H1 (cell line): ENCODE measurements around the gene DHDDS. TPM values are rescaled to one million over a fixed set of nuclear protein-coding genes. Genes with fewer than 3 reads are reported as not detected.
A peak's percentile ranks its signal among the peaks of the same experiment; 100 is the strongest.

Experiments used
- CTCF ChIA-PET: fragments of 300-600 bp; sonication (Branson Sonifier 250); formaldehyde crosslinking; loops from one replicate; lab custom pipeline; 2021; ENCODE audit not compliant: partially characterized antibody; lab: Charles Lee
- POLR2A ChIA-PET: fragments of 300-600 bp; sonication (Branson Sonifier 250); formaldehyde crosslinking; loops from one replicate; lab custom pipeline; 2021; ENCODE audit warnings: inconsistent platforms; ENCODE audit not compliant: partially characterized antibody; lab: Charles Lee
- DNase-seq, 2 experiments: peaks; one replicate each; pipeline versions ENCODE4 v3.0.0 to v3.0.0-alpha.2; 2010 to 2022; ENCODE audit warnings: low spot score in 2 of 2, low read depth in 1 of 2, mixed read lengths in 1 of 2
- FAIRE-seq: peaks from 2 replicates; lab custom pipeline; 2011; peaks lifted over from hg19 to GRCh38; lab: Jason Lieb, UNC
- H2AFZ ChIP-seq: 2 replicates; pipeline ENCODE4 v1.8.1; 2012; ENCODE audit warnings: low read length, inconsistent platforms
- H2AK5ac ChIP-seq: 2 replicates; pipeline ENCODE4 v1.6.1; 2013; ENCODE audit warnings: low read depth, low read length
- H2BK120ac ChIP-seq: replicated peaks from 2 replicates; pipeline ENCODE3; 2013; ENCODE audit warnings: low read depth, low read length, inconsistent platforms
- H2BK12ac ChIP-seq: 2 replicates; pipeline ENCODE4 v1.6.1; 2013; ENCODE audit warnings: low read depth, low read length
- H2BK15ac ChIP-seq: 2 replicates; pipeline ENCODE4 v1.6.1; 2013; ENCODE audit warnings: low read length
- H2BK20ac ChIP-seq: 2 replicates; pipeline ENCODE4 v1.6.1; 2013; ENCODE audit warnings: low read length
- H2BK5ac ChIP-seq: 2 replicates; pipeline ENCODE4 v1.6.1; 2013; ENCODE audit warnings: low read depth, low read length
- H3K14ac ChIP-seq: 2 replicates; pipeline ENCODE4 v1.6.1; 2013; ENCODE audit warnings: inconsistent platforms; ENCODE audit not compliant: insufficient read length
- H3K18ac ChIP-seq: 2 replicates; pipeline ENCODE4 v1.6.1; 2013; ENCODE audit warnings: low read length; ENCODE audit errors: extremely low read depth
- H3K23ac ChIP-seq: 2 replicates; pipeline ENCODE4 v1.6.1; 2013; ENCODE audit warnings: inconsistent platforms; ENCODE audit not compliant: insufficient read length
- H3K23me2 ChIP-seq: 2 replicates; pipeline ENCODE4 v1.6.1; 2013; ENCODE audit warnings: low read depth, low read length
- H3K27ac ChIP-seq: 2 replicates; pipeline ENCODE4 v1.6.1; 2011; ENCODE audit warnings: low read depth, low read length, inconsistent platforms
- H3K27me3 ChIP-seq, 4 experiments: replicated peaks in 1 of 4; 1 replicate in 1 of 4; 2 replicates in 3 of 4; pipeline versions ENCODE4 v1.6.1 to v1.8.1; 2011 to 2013; ENCODE audit warnings: low read length in 3 of 4, mild to moderate bottlenecking in 3 of 4, inconsistent platforms in 2 of 4, mixed read lengths in 2 of 4, moderate library complexity in 1 of 4; ENCODE audit not compliant: control insufficient read depth in 3 of 4, insufficient read depth in 3 of 4; ENCODE audit errors: extremely low read depth in 1 of 4
- H3K36me3 ChIP-seq, 4 experiments: 2 replicates each; pipeline versions ENCODE4 v1.6.1 to v1.8.1; 2011 to 2013; ENCODE audit warnings: mild to moderate bottlenecking in 4 of 4, low read length in 3 of 4, moderate library complexity in 2 of 4, control low read depth in 1 of 4, inconsistent platforms in 1 of 4; ENCODE audit not compliant: insufficient read depth in 4 of 4, control insufficient read depth in 2 of 4
- H3K4ac ChIP-seq: replicated peaks from 2 replicates; pipeline ENCODE3; 2013; ENCODE audit warnings: low read length, low read depth, mixed read lengths, inconsistent platforms; ENCODE audit not compliant: insufficient read length
- H3K4me1 ChIP-seq, 4 experiments: replicated peaks in 1 of 4; 1 replicate in 1 of 4; 2 replicates in 3 of 4; pipeline versions ENCODE4 v1.6.1 to v1.8.1; 2011 to 2013; ENCODE audit warnings: low read length in 3 of 4, inconsistent platforms in 2 of 4, mixed read lengths in 1 of 4; ENCODE audit not compliant: insufficient read depth in 4 of 4, control insufficient read depth in 3 of 4
- H3K4me2 ChIP-seq, 2 experiments: 2 replicates each; pipeline versions ENCODE4 v1.6.1 to v1.8.1; 2011 to 2013; ENCODE audit warnings: low read depth in 2 of 2, low read length in 2 of 2, control low read depth in 1 of 2, inconsistent platforms in 1 of 2, mild to moderate bottlenecking in 1 of 2; ENCODE audit not compliant: insufficient read depth in 1 of 2
- H3K4me3 ChIP-seq, 4 experiments: fragments of 200-600, 300-600 bp in 1 of 4; sonication (generic), shearing (Covaris generic), sonication (Bioruptor Twin) in 1 of 4; 2 replicates each; pipeline versions ENCODE4 v1.5.1 to v1.8.1; 2011 to 2016; ENCODE audit warnings: low read length in 4 of 4, low read depth in 3 of 4, control low read depth in 2 of 4, inconsistent platforms in 2 of 4, mild to moderate bottlenecking in 2 of 4, mixed read lengths in 1 of 4, moderate library complexity in 1 of 4; ENCODE audit not compliant: insufficient read depth in 2 of 4; ENCODE audit errors: extremely low read depth in 1 of 4
- H3K56ac ChIP-seq: replicated peaks from 2 replicates; pipeline ENCODE3; 2013; ENCODE audit warnings: low read depth, mild to moderate bottlenecking, mixed read lengths, low read length, inconsistent platforms; ENCODE audit not compliant: insufficient read length
- H3K79me1 ChIP-seq: 2 replicates; pipeline ENCODE4 v1.6.1; 2013; ENCODE audit warnings: low read depth, low read length, control low read depth
- H3K79me2 ChIP-seq, 2 experiments: 2 replicates each; pipeline versions ENCODE4 v1.6.1 to v1.8.1; 2012 to 2013; ENCODE audit warnings: low read length in 2 of 2, mild to moderate bottlenecking in 2 of 2, inconsistent platforms in 1 of 2; ENCODE audit not compliant: insufficient read depth in 2 of 2, control insufficient read depth in 1 of 2
- H3K9ac ChIP-seq, 4 experiments: replicated peaks in 1 of 4; 1 replicate in 1 of 4; 2 replicates in 3 of 4; pipeline versions ENCODE4 v1.6.1 to v1.8.1; 2011 to 2013; ENCODE audit warnings: low read depth in 3 of 4, low read length in 3 of 4, control low read depth in 2 of 4, mild to moderate bottlenecking in 2 of 4, moderate library complexity in 2 of 4, inconsistent platforms in 1 of 4; ENCODE audit errors: extremely low read depth in 1 of 4
- H3K9me3 ChIP-seq, 2 experiments: 2 replicates each; pipeline versions ENCODE4 v1.6.1 to v1.8.1; 2012 to 2013; ENCODE audit warnings: mild to moderate bottlenecking in 2 of 2, moderate library complexity in 2 of 2, control low read depth in 1 of 2, inconsistent platforms in 1 of 2, low read depth in 1 of 2, low read length in 1 of 2, mixed read lengths in 1 of 2; ENCODE audit not compliant: insufficient read depth in 2 of 2
- H4K20me1 ChIP-seq, 2 experiments: replicated peaks in 1 of 2; 2 replicates each; pipeline versions ENCODE3 to v1.8.1; 2011 to 2013; ENCODE audit warnings: inconsistent platforms in 2 of 2, low read length in 2 of 2, mild to moderate bottlenecking in 1 of 2; ENCODE audit not compliant: insufficient read depth in 2 of 2, control insufficient read depth in 1 of 2
- H4K5ac ChIP-seq: 2 replicates; pipeline ENCODE4 v1.6.1; 2013; ENCODE audit warnings: low read length, low read depth, mixed read lengths, inconsistent platforms; ENCODE audit not compliant: insufficient read length
- H4K8ac ChIP-seq: 2 replicates; pipeline ENCODE4 v1.8.0; 2013; ENCODE audit warnings: mild to moderate bottlenecking, moderate library complexity, low read length, inconsistent platforms; ENCODE audit not compliant: insufficient read depth; ENCODE audit errors: extremely low read depth
- H4K91ac ChIP-seq: replicated peaks from 2 replicates; pipeline ENCODE3; 2013; ENCODE audit warnings: low read length, mixed read lengths, inconsistent platforms; ENCODE audit not compliant: insufficient read length
- GABPA ChIP-seq: IDR thresholded peaks from 2 replicates; pipeline ENCODE4 v1.6.1; 2011; ENCODE audit warnings: mild to moderate bottlenecking, low read length, moderate library complexity, borderline replicate concordance; ENCODE audit not compliant: insufficient read depth
- MAFK ChIP-seq: IDR thresholded peaks from 2 replicates; pipeline ENCODE4 v1.6.1; 2012; ENCODE audit warnings: low read depth, mild to moderate bottlenecking, improper control_type of control experiment, low read length
- POU5F1 ChIP-seq: IDR thresholded peaks from 2 replicates; pipeline ENCODE4 v1.6.1; 2011; ENCODE audit warnings: low read depth, mild to moderate bottlenecking, low read length, moderate library complexity
- SRF ChIP-seq: IDR thresholded peaks from 2 replicates; pipeline ENCODE4 v1.6.1; 2011; ENCODE audit warnings: mild to moderate bottlenecking, low read depth, low read length, moderate library complexity
- SUZ12 ChIP-seq: fragments of 200-600 bp; sonication (generic); IDR thresholded peaks from 2 replicates; pipeline ENCODE4 v1.6.1; 2012; ENCODE audit warnings: mild to moderate bottlenecking, inconsistent platforms, low read length, moderate library complexity, mixed read lengths
- YY1 ChIP-seq: IDR thresholded peaks from 2 replicates; pipeline ENCODE4 v1.6.1; 2011; ENCODE audit warnings: low read depth, mild to moderate bottlenecking, low read length
- WGBS, 2 experiments: shearing (Covaris generic) in 1 of 2; methylation state at CpG; one replicate each; pipeline versions ENCODE4 v1.1.6 to v1.1.7; 2013 to 2015; ENCODE audit warnings: low lambda C conversion rate in 2 of 2, mixed read lengths in 2 of 2, inconsistent platforms in 1 of 2, low coverage in 1 of 2, missing lambda C conversion rate in 1 of 2; ENCODE audit not compliant: insufficient replicate concordance in 2 of 2, insufficient coverage in 1 of 2, insufficient read length in 1 of 2; ENCODE audit errors: extremely low coverage in 1 of 2, missing lambda C conversion rate in 1 of 2; 5-methylcytosine and 5-hydroxymethylcytosine counted together
- polyA plus RNA-seq, 7 experiments: library from polyadenylated mRNA; depleted of rRNA in 3 of 7; stranded (reverse) in 5 of 7; unstranded in 2 of 7; fragments of >200 nt in 5 of 7; fragments of 200-250 nt in 2 of 7; gene quantifications; 1 replicate in 5 of 7; 2 replicates in 1 of 7; 4 replicates in 1 of 7; pipeline versions ENCODE4 v1.2.1 to v1.2.3, GENCODE V29; 2011 to 2013; ENCODE audit warnings: missing spikeins in 2 of 7, mixed read lengths in 2 of 7
- total RNA-seq: library from RNA; stranded (reverse); fragmentation: NEBNext Ultra II Directional; extraction: Animal tissue kit (Norgen Biotek cat#: 25700); gene quantifications from 2 replicates; pipeline ENCODE4 v1.2.1, GENCODE V29; 2021
- TF ChIP-seq, protein P1 (sequence below): IDR thresholded peaks from 2 replicates; pipeline ENCODE4 v1.6.1; 2012; ENCODE audit warnings: low read length, inconsistent platforms

The DHDDS gene
- total and polyA plus RNA-seq, 2 of the 8 experiments (the other 6 are each of a cell fraction or from before 2014, with no cell fraction given) = 28.3 to 44.6 TPM

DNA sequence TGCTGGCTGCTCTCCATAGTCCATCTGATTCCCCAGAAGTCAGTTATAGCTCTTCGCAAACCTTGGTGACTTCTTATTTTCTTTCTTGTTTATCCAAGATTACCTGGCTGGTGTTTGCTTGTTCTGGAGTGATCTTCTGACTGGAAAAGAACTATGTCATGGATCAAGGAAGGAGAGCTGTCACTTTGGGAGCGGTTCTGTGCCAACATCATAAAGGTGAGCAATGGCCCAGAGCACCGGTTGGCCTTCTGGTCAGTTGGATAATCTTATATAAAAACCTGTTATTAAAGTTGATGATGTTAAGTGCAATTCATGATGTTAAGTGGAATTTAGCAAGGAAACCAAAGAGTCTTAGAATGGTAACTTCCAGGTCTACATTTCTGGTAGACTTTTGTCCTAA, 672 bp downstream of the DHDDS start:
- Histone ChIP-seq H3K4me2 (peak overlapping the region; percentile 80 to 81), H3K4me1 (peaks cover 0 to 4% (median 2%) of the 10 kb centered on the region in 4 experiments; a peak in 5 of 7 replicates), H3K23ac (no peak overlapping the region), H3K79me1 (0 out of 2 replicates have a peak, but pooled peaks cover 5% of the 10 kb centered on the region), H3K23me2 (peaks cover 11% of the 10 kb centered on the region), H3K56ac (no peak overlapping the region), H2AK5ac (no peak overlapping the region), H3K9ac (peak overlapping the region; percentile 36 to 89 (median 60); a peak in 6 of 7 replicates), H3K4ac (no peak overlapping the region), H2BK20ac (no peak overlapping the region), H2BK12ac (no peak overlapping the region), H3K36me3 (peaks cover 6 to 29% (median 13%) of the 10 kb centered on the region in 4 experiments), H3K9me3 (no peaks in the 10 kb centered on the region), H3K14ac (no peak overlapping the region), H3K79me2 (peaks cover 0 to 12% of the 10 kb centered on the region in 2 experiments; a peak in 2 of 4 replicates), H2BK120ac (no peak overlapping the region), H3K27ac (no peak overlapping the region)
- POLR2A ChIA-PET = interaction anchor here (0.9 to 11.5 kb wide), 14 partner anchors 9 to 97 kb away, joined by 3 to 175 read pairs (median 6); partner anchors contain the start of genes HMGN2, LIN28A and RPS6KA1
- WGBS, 2 experiments = 73% methylated on average over 3 of the region's 3 CpGs; no CpG with 5 or more reads in 1 of the 2 experiments
- no peak for FAIRE-seq
- no peak for TF ChIP-seq YY1
- TF ChIP-seq, protein P1, sequence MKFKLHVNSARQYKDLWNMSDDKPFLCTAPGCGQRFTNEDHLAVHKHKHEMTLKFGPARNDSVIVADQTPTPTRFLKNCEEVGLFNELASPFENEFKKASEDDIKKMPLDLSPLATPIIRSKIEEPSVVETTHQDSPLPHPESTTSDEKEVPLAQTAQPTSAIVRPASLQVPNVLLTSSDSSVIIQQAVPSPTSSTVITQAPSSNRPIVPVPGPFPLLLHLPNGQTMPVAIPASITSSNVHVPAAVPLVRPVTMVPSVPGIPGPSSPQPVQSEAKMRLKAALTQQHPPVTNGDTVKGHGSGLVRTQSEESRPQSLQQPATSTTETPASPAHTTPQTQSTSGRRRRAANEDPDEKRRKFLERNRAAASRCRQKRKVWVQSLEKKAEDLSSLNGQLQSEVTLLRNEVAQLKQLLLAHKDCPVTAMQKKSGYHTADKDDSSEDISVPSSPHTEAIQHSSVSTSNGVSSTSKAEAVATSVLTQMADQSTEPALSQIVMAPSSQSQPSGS = no peak
- no peak for TF ChIP-seq GABPA
- no peak for TF ChIP-seq SUZ12
- no peak for TF ChIP-seq MAFK
- TF ChIP-seq POU5F1 = no peak
- no peak for TF ChIP-seq SRF
- TF ChIP-seq, all 59 proteins: peak for 0
- CTCF ChIA-PET = interaction anchor here (0.9 to 1.8 kb wide), 4 partner anchors 9 to 149 kb away, joined by 3 to 7 read pairs (median 5); no protein-coding TSS in a partner anchor
- H4K5ac ChIP-seq = no peak overlapping the region
- H4K8ac ChIP-seq = no peak overlapping the region
- DNase-seq = no peak
- no peaks in the 10 kb centered on the region for H3K27me3 ChIP-seq
- peak overlapping the region; percentile 62 to 86 (median 83) for H3K4me3 ChIP-seq
- no peak overlapping the region for H2BK15ac ChIP-seq
- H4K20me1 ChIP-seq = no peaks in the 10 kb centered on the region
- no peak overlapping the region for H2BK5ac ChIP-seq
- no peak overlapping the region for H3K18ac ChIP-seq
- no peak overlapping the region for H4K91ac ChIP-seq
- H2AFZ ChIP-seq = no peak overlapping the region
